GM21515 (cell line): Measurements from ENCODE around the gene TMIGD3.

Experiments
- ATAC-seq: cut with Tn5 transposase; IDR thresholded peaks from one replicate; pipeline ENCODE4 v1.9.1; 2021; ENCODE audit not compliant: unreplicated experiment

TMIGD3 gene

GRCh38 chr1:111448918-111449702 lies 54.3 kb downstream of the TMIGD3 start, which contains the start of the genes ATP5PB and WDR77:
Gene ATP5PB, plus strand, starts transcription at chr1:111449464. Its CDS starts 78 bp downstream, at chr1:111449542.
Gene WDR77, minus strand, starts transcription at chr1:111449256. Its CDS starts 87 bp downstream, at chr1:111449169.
- peak; percentile 92 for ATAC-seq

GRCh38 chr1:111448482-111448917 lies 54.9 kb downstream of the TMIGD3 start:
- ATAC-seq = peak; percentile 9

- no peak for ATAC-seq
Observed at GRCh38 chr1:111446967-111447892, 56.2 kb downstream of the TMIGD3 start.

- ATAC-seq = no peak
Observed at GRCh38 chr1:111446546-111446945, 56.9 kb downstream of the TMIGD3 start.

- ATAC-seq = no peak
Observed at GRCh38 chr1:111444031-111444430, 59.4 kb downstream of the TMIGD3 start.

GRCh38 chr1:111442457-111442856 lies 61.0 kb downstream of the TMIGD3 start:
- no peak for ATAC-seq

GRCh38 chr1:111441573-111442192 lies 61.8 kb downstream of the TMIGD3 start:
- no peak for ATAC-seq

- ATAC-seq = no peak
Observed at GRCh38 chr1:111439461-111440351, 63.7 kb downstream of the TMIGD3 start.

- ATAC-seq = no peak
Observed at GRCh38 chr1:111436726-111437125, 66.7 kb downstream of the TMIGD3 start.
